Sigmoid colon (tissue), 7 donors: ENCODE data around the gene GPR68. TPM values are rescaled to one million over a fixed set of nuclear protein-coding genes. Genes with fewer than 3 reads are reported as not detected.
"Not testable (repeated sequence)": the region's sequence is repeated elsewhere in the genome, so short reads cannot be mapped to it uniquely, and the experiment has no call there.

ENCODE experiments used
- DNase-seq: peaks from one replicate; pipeline ENCODE4 v3.0.0-alpha.2; 2019
- H3K27ac ChIP-seq, 4 donors: fragments of 200-600 bp; sonication (generic); one replicate each; pipeline ENCODE4 v1.5.1; 2016 to 2019; ENCODE audit warnings: mild to moderate bottlenecking in 1 of 4
- H3K27me3 ChIP-seq, 3 donors: fragments of 200-600 bp; sonication (generic); one replicate each; pipeline ENCODE4 v1.5.1; 2019; ENCODE audit warnings: mild to moderate bottlenecking in 1 of 3
- H3K36me3 ChIP-seq, 4 donors: fragments of 200-600 bp; sonication (generic); one replicate each; pipeline ENCODE4 v1.5.1; 2016 to 2019
- H3K4me1 ChIP-seq, 4 donors: fragments of 200-600 bp; sonication (generic); one replicate each; pipeline ENCODE4 v1.5.1; 2017 to 2019
- H3K4me3 ChIP-seq, 4 donors: fragments of 200-600 bp; sonication (generic); one replicate each; pipeline ENCODE4 v1.5.1; 2017 to 2019; ENCODE audit warnings: mild to moderate bottlenecking in 2 of 4, moderate library complexity in 1 of 4
- H3K9me3 ChIP-seq, 4 donors: fragments of 200-600 bp in 3 of 4; sonication (generic) in 3 of 4; one replicate each; pipeline versions ENCODE4 v1.5.1 to v1.6.1; 2013 to 2019
- EP300 ChIP-seq, 4 donors: sonication (generic); formaldehyde crosslinking; IDR thresholded peaks; one replicate each; pipeline ENCODE4 v1.6.1; 2017; ENCODE audit warnings: antibody characterized with exemption in 4 of 4
- POLR2A ChIP-seq, 2 donors: fragments of 450-650 bp; IDR thresholded peaks; one replicate each; pipeline ENCODE4 v1.6.1; 2016; ENCODE audit warnings: antibody characterized with exemption in 2 of 2, mild to moderate bottlenecking in 2 of 2, moderate library complexity in 2 of 2
- POLR2AphosphoS5 ChIP-seq, 4 donors: sonication (generic); formaldehyde crosslinking; IDR thresholded peaks; one replicate each; pipeline ENCODE4 v1.6.1; 2017; ENCODE audit warnings: antibody characterized with exemption in 4 of 4
- WGBS, 2 donors: extraction: QIAGEN DNeasy Blood & Tissue Kit; methylation state at CpG; one replicate each; pipeline ENCODE4 v1.1.7; 2013; 5-methylcytosine and 5-hydroxymethylcytosine counted together
- intact Hi-C: fragments of 100-400 bp; cut with DNase I; formaldehyde crosslinking; loops from one replicate; pipeline ENCODE4 v1.15.1; 2023
- polyA plus RNA-seq, 3 donors: library from polyadenylated mRNA; stranded (reverse); fragments of 200-250 nt; gene quantifications; one replicate each; pipeline ENCODE4 v1.2.3, GENCODE V29; 2013
- total RNA-seq, 4 donors: library from RNA; depleted of rRNA; stranded (reverse); fragments of >200 nt; gene quantifications; one replicate each; pipeline ENCODE4 v1.1.0, GENCODE V29; 2016
- TF ChIP-seq, protein P1 (sequence below), 4 experiments: fragments of 450-650 bp in 3 of 4; fragments of 200-600 bp in 1 of 4; IDR thresholded peaks; one replicate each; pipeline ENCODE4 v1.5.1; 2016 to 2019; ENCODE audit warnings: antibody characterized with exemption in 4 of 4, mild to moderate bottlenecking in 3 of 4, moderate library complexity in 2 of 4
- donor health status: healthy with polysubstance abuse.
- donor health status: Bipolar disorder and iron deficiency.
- donor health status: healthy.

GPR68 gene
- total and polyA plus RNA-seq, 7 donors: 0.46 to 1.7 (median 1.2) TPM; not detected in 1

DNA sequence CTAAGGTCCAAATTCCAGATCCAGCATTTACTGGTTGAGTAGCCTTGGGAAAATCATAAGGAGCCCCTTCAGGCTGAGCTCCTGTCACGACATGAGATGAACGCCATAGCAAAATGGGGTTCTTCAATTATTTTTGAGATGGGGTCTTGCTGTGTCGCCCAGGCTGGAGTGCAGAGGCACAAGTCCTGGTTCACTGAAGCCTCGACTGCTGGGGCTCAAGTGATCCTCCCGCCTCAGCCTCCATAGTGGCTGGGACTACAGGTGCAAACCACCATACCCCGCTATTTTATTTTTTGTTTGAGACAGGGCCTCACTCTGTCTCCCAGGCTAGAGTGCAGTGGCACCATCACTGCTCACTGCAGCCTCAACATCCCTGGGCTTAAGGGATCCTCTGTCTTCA lies 25.7 kb upstream of the GPR68 start:
- no peak overlapping the region for H3K27ac ChIP-seq
- intact Hi-C loops: no loop called here
- no peak for DNase-seq
- WGBS, 2 donors: 96 to 97% methylated on average over 6 of the region's 6 CpGs
- no peaks in the 10 kb centered on the region for H3K36me3 ChIP-seq
- no peaks in the 10 kb centered on the region for H3K9me3 ChIP-seq
- no peak for TF ChIP-seq EP300 (IDR thresholded peaks at IDR 0.05)
- no peak for TF ChIP-seq POLR2A (IDR thresholded peaks at IDR 0.05)
- TF ChIP-seq, protein P1, sequence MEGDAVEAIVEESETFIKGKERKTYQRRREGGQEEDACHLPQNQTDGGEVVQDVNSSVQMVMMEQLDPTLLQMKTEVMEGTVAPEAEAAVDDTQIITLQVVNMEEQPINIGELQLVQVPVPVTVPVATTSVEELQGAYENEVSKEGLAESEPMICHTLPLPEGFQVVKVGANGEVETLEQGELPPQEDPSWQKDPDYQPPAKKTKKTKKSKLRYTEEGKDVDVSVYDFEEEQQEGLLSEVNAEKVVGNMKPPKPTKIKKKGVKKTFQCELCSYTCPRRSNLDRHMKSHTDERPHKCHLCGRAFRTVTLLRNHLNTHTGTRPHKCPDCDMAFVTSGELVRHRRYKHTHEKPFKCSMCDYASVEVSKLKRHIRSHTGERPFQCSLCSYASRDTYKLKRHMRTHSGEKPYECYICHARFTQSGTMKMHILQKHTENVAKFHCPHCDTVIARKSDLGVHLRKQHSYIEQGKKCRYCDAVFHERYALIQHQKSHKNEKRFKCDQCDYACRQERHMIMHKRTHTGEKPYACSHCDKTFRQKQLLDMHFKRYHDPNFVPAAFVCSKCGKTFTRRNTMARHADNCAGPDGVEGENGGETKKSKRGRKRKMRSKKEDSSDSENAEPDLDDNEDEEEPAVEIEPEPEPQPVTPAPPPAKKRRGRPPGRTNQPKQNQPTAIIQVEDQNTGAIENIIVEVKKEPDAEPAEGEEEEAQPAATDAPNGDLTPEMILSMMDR (IDR thresholded peaks at IDR 0.05): no peak
- TF ChIP-seq POLR2AphosphoS5 (IDR thresholded peaks at IDR 0.05): no peak
- H3K27me3 ChIP-seq: no peaks in the 10 kb centered on the region
- H3K4me3 ChIP-seq: no peak overlapping the region
- peaks cover 0 to 19% (median 11%) of the 10 kb centered on the region in 4 donors for H3K4me1 ChIP-seq

DNA sequence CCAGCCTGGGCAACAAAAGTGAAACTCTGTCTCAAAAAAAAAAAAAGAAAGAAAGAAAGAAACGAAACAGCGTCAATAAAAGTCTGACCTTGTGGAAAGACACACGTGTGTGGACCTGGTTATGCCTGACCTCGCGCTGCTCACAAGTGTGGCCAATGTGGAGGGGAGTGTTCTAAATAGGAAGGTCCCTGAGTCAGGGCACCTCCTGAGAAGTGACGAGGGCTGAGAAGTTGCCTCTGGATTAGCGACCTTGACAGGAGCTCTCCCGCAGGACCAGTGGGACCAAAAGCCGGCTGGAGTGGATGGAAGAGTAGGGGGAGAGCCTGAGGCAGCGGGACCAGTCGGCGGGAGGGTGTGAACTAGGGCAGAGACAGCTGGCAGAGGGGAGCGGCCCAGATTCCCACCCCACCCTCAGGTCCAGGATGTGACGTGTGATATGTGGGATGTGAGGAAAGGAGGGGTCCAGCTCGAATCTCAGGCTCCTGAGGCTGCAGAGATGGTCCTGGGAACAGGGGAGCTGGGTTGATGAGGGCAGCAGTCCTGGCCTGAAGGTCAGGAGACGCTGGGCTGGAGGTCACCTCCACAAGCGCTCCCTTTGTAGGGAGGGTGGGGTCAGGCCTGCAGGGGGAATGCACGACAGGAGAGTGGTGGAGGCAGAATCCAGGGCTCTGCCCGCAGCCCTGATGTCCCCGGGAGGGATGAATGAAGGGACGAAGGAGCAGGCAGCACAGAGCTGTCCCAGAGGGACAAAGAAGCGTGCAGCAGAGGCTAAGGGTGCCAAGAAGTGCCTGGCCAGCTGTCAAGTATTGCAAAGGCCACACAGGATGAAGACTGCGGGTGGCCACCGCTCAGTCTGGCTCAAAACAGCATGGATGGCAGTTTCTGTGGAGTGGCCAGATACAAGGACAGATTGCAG lies 24.8 kb upstream of the GPR68 start:
- TF ChIP-seq, protein P1 (IDR thresholded peaks at IDR 0.05): no peak
- TF ChIP-seq POLR2A (IDR thresholded peaks at IDR 0.05) (no peak), EP300 (IDR thresholded peaks at IDR 0.05) (no peak), POLR2AphosphoS5 (IDR thresholded peaks at IDR 0.05) (no peak)
- H3K4me3 ChIP-seq: no peak overlapping the region
- WGBS, 2 donors: 34 to 66% methylated on average over 24 of the region's 24 CpGs

DNA sequence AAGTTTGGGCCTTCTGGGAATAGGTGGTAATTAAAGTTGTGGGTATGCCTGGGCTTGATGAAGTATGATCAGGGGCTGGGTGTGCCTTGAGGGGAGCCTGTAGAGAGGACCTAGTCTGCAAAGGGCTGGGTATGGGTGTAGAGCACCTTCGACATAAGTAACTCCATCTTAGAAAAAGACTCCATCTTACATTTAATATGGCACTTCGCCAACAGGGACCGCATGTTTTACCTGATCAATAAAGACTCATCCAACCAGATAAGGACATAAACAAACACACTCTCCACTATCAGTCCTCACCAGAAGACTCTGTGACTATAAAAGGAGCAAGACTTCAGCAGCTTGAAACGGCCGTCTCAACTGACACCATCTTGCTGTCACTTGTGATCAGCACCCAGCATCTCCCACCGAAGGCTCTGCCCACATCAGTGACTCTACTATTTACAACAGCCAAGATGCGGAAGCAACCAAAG lies 23.5 kb upstream of the GPR68 start:
- no peaks in the 10 kb centered on the region for H3K9me3 ChIP-seq
- DNase-seq: no peak
- H3K4me3 ChIP-seq: no peak overlapping the region
- intact Hi-C loops: no loop called here
- peaks cover 0 to 28% (median 24%) of the 10 kb centered on the region in 4 donors for H3K4me1 ChIP-seq
- no peaks in the 10 kb centered on the region for H3K27me3 ChIP-seq
- no peak for TF ChIP-seq POLR2A (IDR thresholded peaks at IDR 0.05)
- TF ChIP-seq, protein P1 (IDR thresholded peaks at IDR 0.05): no peak
- no peaks in the 10 kb centered on the region for H3K36me3 ChIP-seq
- H3K27ac ChIP-seq: no peak overlapping the region
- WGBS, 2 donors: 94 to 95% methylated on average over 7 of the region's 7 CpGs

More for the DNA sequence above, 24.8 kb upstream of the GPR68 start:
- intact Hi-C loops: no loop called here
- Histone ChIP-seq H3K9me3 (no peaks in the 10 kb centered on the region), H3K27me3 (no peaks in the 10 kb centered on the region), H3K4me1 (peaks cover 0 to 26% (median 20%) of the 10 kb centered on the region in 4 donors), H3K36me3 (no peaks in the 10 kb centered on the region), H3K27ac (no peak overlapping the region)
- DNase-seq: no peak

DNA sequence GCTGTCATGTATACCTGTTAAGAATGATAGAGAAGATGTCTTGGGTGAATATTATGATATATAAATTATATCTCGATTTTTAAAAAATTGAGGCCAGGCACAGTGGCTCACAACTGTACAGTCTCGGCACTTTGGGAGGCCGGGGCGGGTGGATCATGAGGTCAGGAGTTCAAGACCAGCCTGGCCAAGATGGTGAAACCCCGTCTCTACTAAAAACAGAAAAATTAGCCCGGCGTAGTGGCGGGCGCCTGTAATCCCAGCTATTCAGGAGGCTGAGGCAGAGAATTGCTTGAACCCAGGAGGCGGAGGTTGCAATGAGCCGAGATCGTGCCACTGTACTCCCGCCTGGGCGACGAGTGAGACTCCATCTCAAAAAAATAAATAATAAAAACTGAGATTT lies 21.8 kb upstream of the GPR68 start:
- H3K27me3 ChIP-seq, DNase-seq, H3K9me3 ChIP-seq, H3K4me3 ChIP-seq, H3K27ac ChIP-seq, intact Hi-C loops, H3K36me3 ChIP-seq: not testable (repeated sequence)
- 93 to 95% methylated on average over 15 of the region's 15 CpGs for WGBS, 2 donors
- H3K4me1 ChIP-seq: peaks cover 0 to 28% (median 24%) of the 10 kb centered on the region in 4 donors

DNA sequence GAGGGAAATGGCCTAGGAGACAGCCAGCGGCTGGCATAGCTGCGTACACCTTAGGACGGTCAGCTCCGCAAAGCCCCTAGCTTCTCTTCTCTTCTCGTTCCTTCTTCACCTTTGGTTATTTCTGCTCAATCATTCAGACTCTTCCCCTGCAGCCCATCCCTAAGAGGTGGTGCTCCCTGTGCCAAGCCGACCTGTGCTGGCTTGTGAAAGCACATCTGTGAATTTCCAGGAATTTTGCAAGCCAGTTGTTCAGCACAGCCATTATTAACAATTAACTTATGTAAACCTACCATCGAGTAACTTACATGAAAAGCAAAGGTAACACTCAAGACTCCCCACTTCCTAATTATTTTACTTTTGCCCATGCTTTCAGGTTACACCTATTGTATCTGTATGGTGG lies 20.9 kb upstream of the GPR68 start:
- no peak overlapping the region for H3K4me3 ChIP-seq
- no peak overlapping the region for H3K27ac ChIP-seq
- DNase-seq: no peak
- peaks cover 0 to 28% (median 24%) of the 10 kb centered on the region in 4 donors for H3K4me1 ChIP-seq
- WGBS, 2 donors: 76 to 90% methylated on average over 7 of the region's 7 CpGs
- intact Hi-C loops: no loop called here
- H3K36me3 ChIP-seq: no peaks in the 10 kb centered on the region
- no peaks in the 10 kb centered on the region for H3K27me3 ChIP-seq
- TF ChIP-seq POLR2AphosphoS5 (IDR thresholded peaks at IDR 0.05) (no peak), POLR2A (IDR thresholded peaks at IDR 0.05) (no peak), EP300 (IDR thresholded peaks at IDR 0.05) (no peak)
- TF ChIP-seq, protein P1 (IDR thresholded peaks at IDR 0.05): no peak
- H3K9me3 ChIP-seq: no peaks in the 10 kb centered on the region
